SK-N-SH (cell line): ENCODE measurements around the gene PDK1. TPM values are rescaled to one million over a fixed set of nuclear protein-coding genes. Genes with fewer than 3 reads are reported as not detected.

Experiments
- CTCF ChIA-PET: fragments of 300-600, 350-600 bp; formaldehyde crosslinking; extraction: SDS; loops from one replicate; lab custom pipeline; 2021; lab: Yijun Ruan, JAX
- POLR2A ChIA-PET: fragments of 350-600 bp; sonication (Branson Sonifier 250); formaldehyde crosslinking; extraction: SDS; loops from one replicate; lab custom pipeline; 2020; ENCODE audit warnings: antibody characterized with exemption, inconsistent platforms; lab: Yijun Ruan, JAX
- DNase-seq: peaks from one replicate; pipeline ENCODE4 v3.0.0; 2012
- H2AFZ ChIP-seq: fragments of 200-600 bp; sonication (generic); 2 replicates; pipeline ENCODE4 v1.8.1; 2016; ENCODE audit warnings: antibody characterized with exemption, mild to moderate bottlenecking, low read depth
- H3F3A ChIP-seq: fragments of 200-600 bp; sonication (generic); replicated peaks from 2 replicates; pipeline ENCODE3; 2016; ENCODE audit warnings: antibody characterized with exemption, mild to moderate bottlenecking; ENCODE audit not compliant: insufficient read depth
- H3K27ac ChIP-seq, 2 experiments: fragments of 200-500 bp in 1 of 2; fragments of 200-600 bp in 1 of 2; sonication (Bioruptor generic) in 1 of 2; sonication (generic), shearing (Covaris generic) in 1 of 2; 2 replicates each; pipeline versions ENCODE4 v1.5.1 to v1.6.1; 2014 to 2016; ENCODE audit warnings: low read depth in 2 of 2, inconsistent platforms in 1 of 2, low read length in 1 of 2, mild to moderate bottlenecking in 1 of 2, mixed read lengths in 1 of 2
- H3K27me3 ChIP-seq: fragments of 200-600 bp; sonication (generic), shearing (Covaris generic); 2 replicates; pipeline ENCODE4 v1.6.1; 2016; ENCODE audit warnings: mixed run types; ENCODE audit not compliant: insufficient read depth
- H3K36me3 ChIP-seq, 2 experiments: fragments of 200-500 bp in 1 of 2; fragments of 200-600 bp in 1 of 2; sonication (Bioruptor generic) in 1 of 2; sonication (generic) in 1 of 2; replicated peaks in 1 of 2; 2 replicates each; pipeline versions ENCODE3 to v1.5.1; 2014 to 2016; ENCODE audit warnings: low read length in 1 of 2, mild to moderate bottlenecking in 1 of 2; ENCODE audit not compliant: insufficient read depth in 2 of 2, control insufficient read depth in 1 of 2
- H3K4me1 ChIP-seq, 2 experiments: fragments of 200-500 bp in 1 of 2; fragments of 200-600 bp in 1 of 2; sonication (Bioruptor generic) in 1 of 2; sonication (generic), shearing (Covaris generic) in 1 of 2; 2 replicates each; pipeline versions ENCODE4 v1.5.1 to v1.6.1; 2014 to 2016; ENCODE audit warnings: low read depth in 1 of 2, low read length in 1 of 2, mixed run types in 1 of 2; ENCODE audit not compliant: insufficient read depth in 2 of 2, control insufficient read depth in 1 of 2
- H3K4me2 ChIP-seq: fragments of 200-600 bp; sonication (generic), shearing (Covaris generic); 2 replicates; pipeline ENCODE4 v1.6.1; 2017; ENCODE audit warnings: mixed run types
- H3K4me3 ChIP-seq, 2 experiments: fragments of 200-500 bp in 1 of 2; fragments of 200-600 bp in 1 of 2; sonication (Bioruptor generic) in 1 of 2; sonication (generic), shearing (Covaris generic) in 1 of 2; 2 replicates each; pipeline versions ENCODE4 v1.5.1 to v1.8.1; 2014 to 2016; ENCODE audit warnings: low read depth in 2 of 2, inconsistent platforms in 1 of 2, low read length in 1 of 2, mild to moderate bottlenecking in 1 of 2, mixed read lengths in 1 of 2, moderate library complexity in 1 of 2
- H3K79me2 ChIP-seq: fragments of 200-600 bp; sonication (generic); 2 replicates; pipeline ENCODE4 v1.8.1; 2017; ENCODE audit warnings: mild to moderate bottlenecking; ENCODE audit not compliant: insufficient read depth
- H3K9ac ChIP-seq: fragments of 200-600 bp; sonication (generic); 2 replicates; pipeline ENCODE4 v1.6.1; 2017; ENCODE audit warnings: mixed run types
- H3K9me2 ChIP-seq: fragments of 200-600 bp; sonication (generic); 2 replicates; pipeline ENCODE4 v1.6.1; 2017; ENCODE audit warnings: mixed run types
- H3K9me3 ChIP-seq: fragments of 200-600 bp; sonication (generic); 2 replicates; pipeline ENCODE4 v1.6.1; 2017; ENCODE audit warnings: mixed run types, mild to moderate bottlenecking, moderate library complexity
- H4K20me1 ChIP-seq: fragments of 200-600 bp; sonication (generic); 2 replicates; pipeline ENCODE4 v1.6.1; 2017; ENCODE audit warnings: mild to moderate bottlenecking, mixed run types; ENCODE audit not compliant: insufficient read depth
- CHD2 ChIP-seq: fragments of 150-350 bp; IDR thresholded peaks from 2 replicates; pipeline ENCODE4 v1.6.1; 2018; ENCODE audit warnings: low read length; ENCODE audit not compliant: partially characterized antibody
- ELF1 ChIP-seq: IDR thresholded peaks from 2 replicates; pipeline ENCODE4 v1.4.0; 2012
- EP300 ChIP-seq, 2 experiments: IDR thresholded peaks; 2 replicates each; pipeline versions ENCODE4 v1.4.0 to v1.6.1; 2012; ENCODE audit warnings: borderline replicate concordance in 1 of 2, low read depth in 1 of 2, low read length in 1 of 2
- FOSL2 ChIP-seq: IDR thresholded peaks from 2 replicates; pipeline ENCODE4 v1.4.0; 2012; ENCODE audit warnings: low read depth, mild to moderate bottlenecking, moderate library complexity, borderline replicate concordance
- FOXM1 ChIP-seq: IDR thresholded peaks from 2 replicates; pipeline ENCODE4 v1.4.0; 2012; ENCODE audit warnings: low read depth, mild to moderate bottlenecking
- GABPA ChIP-seq: IDR thresholded peaks from 2 replicates; pipeline ENCODE4 v1.4.0; 2012; ENCODE audit warnings: low read depth, mild to moderate bottlenecking
- IRF3 ChIP-seq: fragments of 150-350 bp; IDR thresholded peaks from 2 replicates; pipeline ENCODE4 v1.6.1; 2016; ENCODE audit warnings: mild to moderate bottlenecking, low read depth, low read length
- NRF1 ChIP-seq: IDR thresholded peaks from 2 replicates; pipeline ENCODE4 v1.6.1; 2012; ENCODE audit warnings: low read depth, mild to moderate bottlenecking, low read length
- PBX3 ChIP-seq: IDR thresholded peaks from 2 replicates; pipeline ENCODE4; 2012
- POLR2AphosphoS5 ChIP-seq: IDR thresholded peaks from 2 replicates; pipeline ENCODE4 v1.6.1; 2012; ENCODE audit warnings: low read depth, low read length
- REST ChIP-seq: IDR thresholded peaks from 2 replicates; pipeline ENCODE4 v1.6.1; 2012; ENCODE audit warnings: mild to moderate bottlenecking, low read depth, low read length, moderate library complexity
- RFX5 ChIP-seq: IDR thresholded peaks from 2 replicates; pipeline ENCODE4 v1.6.1; 2012; ENCODE audit warnings: mild to moderate bottlenecking, improper control_type of control experiment, low read length
- SIN3A ChIP-seq: IDR thresholded peaks from 2 replicates; pipeline ENCODE4 v1.6.1; 2012; ENCODE audit warnings: low read depth, mild to moderate bottlenecking, low read length, moderate library complexity, borderline replicate concordance
- SMC3 ChIP-seq: IDR thresholded peaks from 2 replicates; pipeline ENCODE4 v1.6.1; 2012; ENCODE audit warnings: low read depth, low read length, improper control_type of control experiment
- TCF12 ChIP-seq: IDR thresholded peaks from 2 replicates; pipeline ENCODE4 v1.4.0; 2012
- TEAD4 ChIP-seq: IDR thresholded peaks from 2 replicates; pipeline ENCODE4 v1.4.0; 2012; ENCODE audit warnings: mild to moderate bottlenecking, borderline replicate concordance; ENCODE audit not compliant: insufficient read depth
- USF2 ChIP-seq: fragments of 150-350 bp; IDR thresholded peaks from 2 replicates; pipeline ENCODE4 v1.6.1; 2017; ENCODE audit warnings: antibody characterized with exemption, low read length, low read depth, borderline replicate concordance
- ZBTB33 ChIP-seq: IDR thresholded peaks from 2 replicates; pipeline ENCODE4 v1.4.0; 2012; ENCODE audit warnings: low read depth, borderline replicate concordance
- WGBS: methylation state at CpG from one replicate; pipeline ENCODE4 v1.1.6; 2017; ENCODE audit warnings: low lambda C conversion rate; 5-methylcytosine and 5-hydroxymethylcytosine counted together
- polyA plus RNA-seq, 3 experiments: library from polyadenylated mRNA; depleted of rRNA; stranded (reverse); fragments of >200 nt; gene quantifications; 2 replicates each; pipeline ENCODE4 v1.2.3, GENCODE V29; 2012

The PDK1 gene
- polyA plus RNA-seq, 1 of the 3 experiments (the other 2 are of a cell fraction): 5.3 TPM

- DNase-seq: no peak
- no peaks in the 10 kb centered on the region for H3K79me2 ChIP-seq
- 97% methylated on average over 4 of the region's 4 CpGs for whole genome bisulfite sequencing
- no peaks in the 10 kb centered on the region for H3K9me2 ChIP-seq
- TF ChIP-seq FOSL2 (no peak), SIN3A (no peak), FOXM1 (no peak), ELF1 (no peak), PBX3 (no peak), NRF1 (no peak), TEAD4 (no peak), EP300 (IDR thresholded peaks at IDR 0.05; ENCODE audit: borderline replicate concordance in 1 of 2, low read depth in 1 of 2, low read length in 1 of 2) (no peak), TCF12 (no peak), ZBTB33 (no peak), RFX5 (no peak), REST (no peak), POLR2AphosphoS5 (no peak), SMC3 (no peak), CHD2 (no peak), USF2 (no peak), GABPA (no peak), IRF3 (no peak)
- TF ChIP-seq, all 33 proteins: peak for 0
- Histone ChIP-seq H3K4me1 (no peaks in the 10 kb centered on the region), H4K20me1 (no peaks in the 10 kb centered on the region), H3K36me3 (peaks cover 7 to 45% of the 10 kb centered on the region in 2 experiments), H3K4me3 (no peak overlapping the region), H3K4me2 (no peak overlapping the region), H3K27ac (no peak overlapping the region), H3F3A (peaks cover 5% of the 10 kb centered on the region), H3K27me3 (no peaks in the 10 kb centered on the region), H3K9me3 (peaks cover 1% of the 10 kb centered on the region; the same call in 1 of the 2 replicates), H3K9ac (no peak overlapping the region), H2AFZ (no peak overlapping the region)
- ChIA-PET CTCF (no interaction called here), POLR2A (no interaction called here)
Observed at GRCh38 chr2:172507199-172507598, 48.7 kb upstream of the PDK1 start.
